Cardiac muscle cell (in vitro differentiated cells and primary cell): ENCODE data around the gene ERLIN1. TPM values are rescaled to one million over a fixed set of nuclear protein-coding genes. Genes with fewer than 3 reads are reported as not detected.

Experiments
- DNase-seq, 2 donors: peaks; one replicate each; pipeline versions ENCODE4 v3.0.0 to v3.0.0-alpha.2; 2010 to 2017; ENCODE audit warnings: low read depth in 1 of 2, low spot score in 1 of 2
- H3K27ac ChIP-seq: fragments of 200-600 bp; sonication (generic); 2 replicates; pipeline ENCODE4 v1.5.1; 2016
- H3K27me3 ChIP-seq: fragments of 200-600 bp; sonication (generic); 2 replicates; pipeline ENCODE4 v1.6.0; 2016; ENCODE audit warnings: control low read depth
- H3K36me3 ChIP-seq: fragments of 200-600 bp; sonication (generic); 2 replicates; pipeline ENCODE4 v1.5.1; 2016; ENCODE audit warnings: control low read depth
- H3K4me1 ChIP-seq: fragments of 200-600 bp; sonication (generic); 2 replicates; pipeline ENCODE4 v1.8.1; 2017; ENCODE audit warnings: low read depth, mild to moderate bottlenecking, mixed run types
- H3K4me3 ChIP-seq: fragments of 200-600 bp; sonication (generic); 2 replicates; pipeline ENCODE4 v1.5.1; 2016; ENCODE audit warnings: mild to moderate bottlenecking
- H3K9me3 ChIP-seq: fragments of 200-600 bp; sonication (generic); 2 replicates; pipeline ENCODE4 v1.5.1; 2017; ENCODE audit warnings: low read depth, mild to moderate bottlenecking, control low read depth
- polyA plus RNA-seq: library from polyadenylated mRNA; unstranded; fragments of >200 nt; fragmentation: Nextera tagmentation; extraction: Ambion mirVana; gene quantifications from 2 replicates; pipeline ENCODE4 v1.2.1, GENCODE V29; 2016
- total RNA-seq: library from RNA; depleted of rRNA; stranded (reverse); fragments of >200 nt; gene quantifications from 2 replicates; pipeline ENCODE4 v1.2.3, GENCODE V29; 2016
- TF ChIP-seq, protein P1 (sequence below): IDR thresholded peaks from 2 replicates; pipeline ENCODE4 v1.5.1; 2012; ENCODE audit warnings: low read depth, mild to moderate bottlenecking, low read length

ERLIN1 gene
- total and polyA plus RNA-seq, 2 experiments from 2014 or later, result 12.9 to 15.4 TPM

GRCh38 chr10:100172349-100172748 lies 13.5 kb downstream of the ERLIN1 start:
- H3K4me1 ChIP-seq, result no peaks in the 10 kb centered on the region
- H3K27me3 ChIP-seq, result no peaks in the 10 kb centered on the region
- DNase-seq, result no peak
- no peak overlapping the region for H3K27ac ChIP-seq
- no peaks in the 10 kb centered on the region for H3K9me3 ChIP-seq
- no peak overlapping the region for H3K4me3 ChIP-seq
- TF ChIP-seq, protein P1, sequence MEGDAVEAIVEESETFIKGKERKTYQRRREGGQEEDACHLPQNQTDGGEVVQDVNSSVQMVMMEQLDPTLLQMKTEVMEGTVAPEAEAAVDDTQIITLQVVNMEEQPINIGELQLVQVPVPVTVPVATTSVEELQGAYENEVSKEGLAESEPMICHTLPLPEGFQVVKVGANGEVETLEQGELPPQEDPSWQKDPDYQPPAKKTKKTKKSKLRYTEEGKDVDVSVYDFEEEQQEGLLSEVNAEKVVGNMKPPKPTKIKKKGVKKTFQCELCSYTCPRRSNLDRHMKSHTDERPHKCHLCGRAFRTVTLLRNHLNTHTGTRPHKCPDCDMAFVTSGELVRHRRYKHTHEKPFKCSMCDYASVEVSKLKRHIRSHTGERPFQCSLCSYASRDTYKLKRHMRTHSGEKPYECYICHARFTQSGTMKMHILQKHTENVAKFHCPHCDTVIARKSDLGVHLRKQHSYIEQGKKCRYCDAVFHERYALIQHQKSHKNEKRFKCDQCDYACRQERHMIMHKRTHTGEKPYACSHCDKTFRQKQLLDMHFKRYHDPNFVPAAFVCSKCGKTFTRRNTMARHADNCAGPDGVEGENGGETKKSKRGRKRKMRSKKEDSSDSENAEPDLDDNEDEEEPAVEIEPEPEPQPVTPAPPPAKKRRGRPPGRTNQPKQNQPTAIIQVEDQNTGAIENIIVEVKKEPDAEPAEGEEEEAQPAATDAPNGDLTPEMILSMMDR, result no peak
- H3K36me3 ChIP-seq, result peaks cover under 1% of the 10 kb centered on the region

DNA sequence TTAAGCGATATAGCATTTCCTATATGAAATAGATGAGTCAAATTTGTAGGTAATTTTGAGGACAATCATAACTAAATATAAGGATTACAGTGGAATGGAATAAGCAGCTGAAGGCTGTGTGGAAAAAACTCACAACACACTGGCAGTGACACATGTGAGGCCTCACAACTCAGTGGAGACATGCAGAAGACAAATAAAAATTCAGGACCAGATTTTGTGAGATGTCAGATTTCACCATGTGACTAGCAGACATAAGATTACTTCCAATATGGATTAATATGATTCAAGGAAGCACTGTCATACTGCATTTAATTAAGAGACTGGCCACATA lies 17.6 kb downstream of the ERLIN1 start:
- Histone ChIP-seq H3K4me3 (no peak overlapping the region), H3K27me3 (no peaks in the 10 kb centered on the region), H3K36me3 (peaks cover 4% of the 10 kb centered on the region), H3K27ac (no peak overlapping the region), H3K4me1 (no peaks in the 10 kb centered on the region), H3K9me3 (no peaks in the 10 kb centered on the region)
- DNase-seq, result no peak
- TF ChIP-seq, protein P1, result no peak

- Histone ChIP-seq H3K4me3 (no peak overlapping the region), H3K36me3 (peaks cover 5% of the 10 kb centered on the region), H3K4me1 (no peaks in the 10 kb centered on the region), H3K27me3 (no peaks in the 10 kb centered on the region), H3K27ac (no peak overlapping the region), H3K9me3 (no peaks in the 10 kb centered on the region)
- DNase-seq, result no peak
- TF ChIP-seq, protein P1, result no peak
These were observed 18.1 kb downstream of the ERLIN1 start for GRCh38 chr10:100167553-100168312.

DNA sequence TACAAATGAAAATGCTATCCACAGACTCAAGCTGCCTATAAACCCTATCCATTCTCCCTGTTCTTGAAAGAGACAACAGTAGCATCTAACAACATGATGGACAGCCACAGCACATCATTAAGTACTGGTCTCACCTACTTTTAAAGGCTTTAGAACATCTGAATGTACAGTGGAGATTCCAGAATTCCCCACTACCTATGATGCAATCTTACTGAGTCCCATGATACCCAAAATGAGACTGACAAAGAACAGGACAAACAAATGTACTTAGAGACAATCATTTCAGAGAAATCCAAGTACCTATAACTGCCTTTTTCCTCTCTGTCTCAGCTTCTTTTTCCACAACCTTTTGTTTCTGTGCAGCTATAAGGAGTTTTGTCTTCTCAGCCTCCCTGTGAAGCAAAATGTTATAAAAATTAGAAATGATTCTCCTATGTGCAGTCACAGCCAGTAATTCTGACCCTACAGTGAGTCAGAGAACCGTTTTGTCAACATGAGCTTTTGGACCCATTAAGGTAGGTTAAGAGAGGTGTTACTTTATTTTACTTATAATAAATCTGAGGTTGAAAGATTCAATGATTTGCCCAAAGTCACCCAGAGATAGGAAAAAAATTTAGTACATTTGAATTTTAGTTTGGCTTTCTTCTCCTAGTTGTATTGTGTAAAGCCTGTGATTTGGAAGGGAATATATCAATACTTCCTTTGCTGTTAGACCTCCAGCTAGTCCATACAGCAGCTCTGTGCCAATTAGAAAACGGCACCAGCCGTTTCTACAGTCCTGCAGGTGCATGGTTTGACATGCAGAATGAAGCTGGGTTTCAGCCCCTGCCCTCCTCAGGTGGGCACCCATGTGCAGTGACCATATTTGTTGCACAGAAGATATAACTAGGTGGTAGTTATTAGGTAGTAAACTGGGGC lies 21.9 kb downstream of the ERLIN1 start:
- H3K36me3 ChIP-seq, result peaks cover 8% of the 10 kb centered on the region
- TF ChIP-seq, protein P1, result no peak
- H3K4me1 ChIP-seq, result no peaks in the 10 kb centered on the region

GRCh38 chr10:100162696-100163095 lies 23.1 kb downstream of the ERLIN1 start:
- Histone ChIP-seq H3K4me1 (no peaks in the 10 kb centered on the region), H3K4me3 (no peak overlapping the region), H3K9me3 (no peaks in the 10 kb centered on the region), H3K36me3 (peaks cover 8% of the 10 kb centered on the region), H3K27me3 (no peaks in the 10 kb centered on the region), H3K27ac (no peak overlapping the region)
- no peak for DNase-seq
- TF ChIP-seq, protein P1, result no peak

More for the DNA sequence above, 21.9 kb downstream of the ERLIN1 start:
- H3K27me3 ChIP-seq, result no peaks in the 10 kb centered on the region
- no peak overlapping the region for H3K4me3 ChIP-seq
- no peak overlapping the region for H3K27ac ChIP-seq
- peak in 1 of 2 donors; percentile 27 for DNase-seq
- no peaks in the 10 kb centered on the region for H3K9me3 ChIP-seq
